ENCODE results near the gene HHIPL2. TPM values are rescaled to one million over a fixed set of nuclear protein-coding genes. Genes with fewer than 3 reads are reported as not detected.
"Not testable (repeated sequence)": the region's sequence is repeated elsewhere in the genome, so short reads cannot be mapped to it uniquely, and the experiment has no call there.

Gene HHIPL2
- total RNA-seq, 2 experiments from 2014 or later, result 0.18 to 0.50 TPM

DNA sequence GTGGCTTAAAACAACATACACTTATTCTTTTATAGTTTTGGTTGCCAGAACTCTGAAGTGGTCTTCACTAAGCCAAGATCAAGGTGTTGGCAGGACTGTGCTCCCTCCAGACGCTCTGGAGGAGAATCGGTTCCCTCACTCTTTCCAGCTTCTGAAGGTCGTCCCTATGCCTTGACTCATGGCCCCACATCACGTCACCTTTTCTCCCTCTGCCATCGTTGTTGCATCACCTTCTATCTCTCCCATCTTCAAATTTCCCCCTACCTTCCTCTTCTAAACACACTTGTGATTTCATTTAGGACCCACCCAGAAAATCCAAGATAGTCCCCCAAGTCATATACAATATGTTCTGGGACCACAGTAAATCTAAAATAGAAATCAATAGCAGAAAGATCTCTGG lies 12.4 kb downstream of the HHIPL2 start:
- H3K4me1 Mint-ChIP-seq (ENCODE audit: low read depth), result no peaks in the 10 kb centered on the region
- H3K4me3 Mint-ChIP-seq, result no peak overlapping the region
- no peaks in the 10 kb centered on the region for H3K36me3 Mint-ChIP-seq (ENCODE audit: low read depth)
- no peak overlapping the region for H3K27ac Mint-ChIP-seq
- CTCF ChIA-PET, result no interaction called here
- DNase-seq, result no peak
- no peaks in the 10 kb centered on the region for H3K9me3 Mint-ChIP-seq (ENCODE audit: insufficient read depth)
- POLR2A ChIA-PET, result no interaction called here
- ATAC-seq, result no peak
- H3K27me3 Mint-ChIP-seq (ENCODE audit: low read depth), result peaks cover 5% of the 10 kb centered on the region

- H3K27ac Mint-ChIP-seq, result no peak overlapping the region
These were observed 17.1 kb downstream of the HHIPL2 start for GRCh38 chr1:222530852-222531251.

DNA sequence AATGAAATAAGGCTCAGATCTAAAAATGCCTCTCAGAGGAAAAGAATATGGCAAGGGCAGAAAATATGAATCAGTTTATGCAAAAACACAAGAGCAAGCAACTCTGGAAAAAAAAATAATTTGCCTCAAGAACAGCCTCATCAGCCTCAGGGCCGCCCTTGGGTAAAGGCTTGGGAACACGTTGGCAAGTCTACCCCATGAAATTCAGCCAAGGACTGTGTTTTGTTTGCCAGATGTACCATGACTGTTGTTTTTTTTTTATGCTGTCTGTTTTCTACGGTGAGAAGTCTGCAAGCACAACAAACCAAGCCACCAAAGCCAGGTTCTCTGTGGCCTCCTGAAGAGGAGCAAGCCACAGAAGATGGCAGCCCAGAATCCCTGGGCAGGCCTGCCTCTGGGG lies 18.0 kb downstream of the HHIPL2 start:
- DNase-seq (no peak), ATAC-seq (no peak)
- POLR2A ChIA-PET, result no interaction called here
- CTCF ChIA-PET, result no interaction called here
- no peak overlapping the region for H3K27ac Mint-ChIP-seq
- H3K4me3 Mint-ChIP-seq, result no peak overlapping the region
- H3K36me3 Mint-ChIP-seq (ENCODE audit: low read depth), result no peaks in the 10 kb centered on the region
- peaks cover 7% of the 10 kb centered on the region for H3K27me3 Mint-ChIP-seq (ENCODE audit: low read depth)
- H3K9me3 Mint-ChIP-seq (ENCODE audit: insufficient read depth), result no peaks in the 10 kb centered on the region
- peaks cover 3% of the 10 kb centered on the region for H3K4me1 Mint-ChIP-seq (ENCODE audit: low read depth)

More at GRCh38 chr1:222530852-222531251, 17.1 kb downstream of the HHIPL2 start:
- Mint-ChIP-seq H3K36me3 (ENCODE audit: low read depth) (no peaks in the 10 kb centered on the region), H3K9me3 (ENCODE audit: insufficient read depth) (no peaks in the 10 kb centered on the region), H3K4me3 (no peak overlapping the region), H3K4me1 (ENCODE audit: low read depth) (peaks cover 3% of the 10 kb centered on the region), H3K27me3 (ENCODE audit: low read depth) (peaks cover 4% of the 10 kb centered on the region)
- ATAC-seq, result no peak
- no peak for DNase-seq
- ChIA-PET CTCF (no interaction called here), POLR2A (no interaction called here)

- ChIA-PET CTCF (interaction anchor here (0.7 to 1.2 kb wide), 2 partner anchors 105 to 214 kb away, joined by 3 read pairs; no protein-coding TSS in a partner anchor), POLR2A (no interaction called here)
- ATAC-seq, result no peak
- H3K27me3 Mint-ChIP-seq (ENCODE audit: low read depth), result peaks cover 4% of the 10 kb centered on the region
- no peaks in the 10 kb centered on the region for H3K9me3 Mint-ChIP-seq (ENCODE audit: insufficient read depth)
- peaks cover 3% of the 10 kb centered on the region for H3K4me1 Mint-ChIP-seq (ENCODE audit: low read depth)
- no peak overlapping the region for H3K27ac Mint-ChIP-seq
- no peak overlapping the region for H3K4me3 Mint-ChIP-seq
- no peak for DNase-seq
- no peaks in the 10 kb centered on the region for H3K36me3 Mint-ChIP-seq (ENCODE audit: low read depth)
These were observed 18.7 kb downstream of the HHIPL2 start for GRCh38 chr1:222529181-222529580.

DNA sequence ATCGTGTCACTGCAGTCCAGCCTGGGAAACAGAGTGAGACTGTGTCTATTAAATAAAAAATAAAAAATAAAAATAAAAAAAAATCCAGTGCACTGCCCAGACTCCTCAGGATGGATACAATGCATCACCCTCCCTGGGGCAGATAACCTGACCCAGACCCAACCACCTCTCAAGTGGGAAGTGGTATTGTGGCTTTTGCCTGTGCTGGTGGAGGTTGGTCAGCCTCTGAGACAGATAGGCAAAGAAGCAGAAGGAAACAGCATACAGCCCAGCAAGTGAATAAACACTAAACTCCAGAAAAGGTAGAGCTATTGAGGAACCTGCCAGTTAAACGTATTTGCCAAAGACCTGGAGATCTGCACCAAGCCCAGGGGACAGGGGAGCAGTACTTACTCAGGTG lies 22.0 kb downstream of the HHIPL2 start:
- ATAC-seq (no peak), DNase-seq (peak; percentile 29)
- Mint-ChIP-seq H3K36me3 (ENCODE audit: low read depth) (no peaks in the 10 kb centered on the region), H3K4me3 (no peak overlapping the region), H3K27ac (no peak overlapping the region), H3K27me3 (ENCODE audit: low read depth) (peaks cover 4% of the 10 kb centered on the region), H3K4me1 (ENCODE audit: low read depth) (peaks cover 3% of the 10 kb centered on the region), H3K9me3 (ENCODE audit: insufficient read depth) (no peaks in the 10 kb centered on the region)
- CTCF ChIA-PET, result no interaction called here
- POLR2A ChIA-PET, result no interaction called here

DNA sequence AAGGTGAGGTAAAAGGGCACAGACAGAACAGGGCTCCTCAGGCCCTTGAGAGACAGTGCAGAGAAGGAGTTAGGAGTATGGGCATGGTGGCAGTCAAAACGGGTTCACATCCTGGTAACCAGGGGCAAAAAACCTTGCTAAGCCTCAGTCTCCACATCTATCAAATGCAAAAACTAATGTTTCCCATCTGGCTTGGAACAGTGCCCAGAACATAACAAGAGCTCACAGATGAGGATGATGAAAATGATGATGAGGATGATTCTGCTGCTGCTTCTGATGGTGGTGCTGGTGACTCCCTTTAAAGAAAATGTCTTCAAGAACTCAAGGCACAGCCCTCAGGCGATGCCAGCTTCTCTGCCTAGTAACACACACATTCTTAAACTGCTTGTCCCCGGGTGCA lies 24.1 kb downstream of the HHIPL2 start:
- Mint-ChIP-seq H3K36me3 (ENCODE audit: low read depth) (no peaks in the 10 kb centered on the region), H3K27ac (no peak overlapping the region), H3K4me1 (ENCODE audit: low read depth) (peaks cover 3% of the 10 kb centered on the region), H3K27me3 (ENCODE audit: low read depth) (peaks cover 4% of the 10 kb centered on the region), H3K9me3 (ENCODE audit: insufficient read depth) (no peaks in the 10 kb centered on the region), H3K4me3 (no peak overlapping the region)
- no peak for DNase-seq
- POLR2A ChIA-PET, result no interaction called here
- ATAC-seq, result no peak
- CTCF ChIA-PET, result no interaction called here

- CTCF ChIA-PET, result no interaction called here
- peaks cover 4% of the 10 kb centered on the region for H3K27me3 Mint-ChIP-seq (ENCODE audit: low read depth)
- DNase-seq (no peak), ATAC-seq (no peak)
- H3K36me3 Mint-ChIP-seq (ENCODE audit: low read depth), result no peaks in the 10 kb centered on the region
- no peaks in the 10 kb centered on the region for H3K9me3 Mint-ChIP-seq (ENCODE audit: insufficient read depth)
- H3K4me1 Mint-ChIP-seq (ENCODE audit: low read depth), result peaks cover 3% of the 10 kb centered on the region
- no peak overlapping the region for H3K4me3 Mint-ChIP-seq
- H3K27ac Mint-ChIP-seq, result no peak overlapping the region
- POLR2A ChIA-PET, result no interaction called here
These were observed 25.6 kb downstream of the HHIPL2 start for GRCh38 chr1:222522105-222522915.

GRCh38 chr1:222521299-222522104 lies 26.4 kb downstream of the HHIPL2 start:
- H3K4me1 Mint-ChIP-seq (ENCODE audit: low read depth), result peaks cover 3% of the 10 kb centered on the region
- ATAC-seq (no peak), DNase-seq (no peak)
- ChIA-PET POLR2A (no interaction called here), CTCF (no interaction called here)
- H3K27ac Mint-ChIP-seq, result no peak overlapping the region
- H3K4me3 Mint-ChIP-seq, result no peak overlapping the region
- H3K9me3 Mint-ChIP-seq (ENCODE audit: insufficient read depth), result no peaks in the 10 kb centered on the region
- H3K36me3 Mint-ChIP-seq (ENCODE audit: low read depth), result no peaks in the 10 kb centered on the region
- H3K27me3 Mint-ChIP-seq (ENCODE audit: low read depth), result peaks cover 4% of the 10 kb centered on the region

DNA sequence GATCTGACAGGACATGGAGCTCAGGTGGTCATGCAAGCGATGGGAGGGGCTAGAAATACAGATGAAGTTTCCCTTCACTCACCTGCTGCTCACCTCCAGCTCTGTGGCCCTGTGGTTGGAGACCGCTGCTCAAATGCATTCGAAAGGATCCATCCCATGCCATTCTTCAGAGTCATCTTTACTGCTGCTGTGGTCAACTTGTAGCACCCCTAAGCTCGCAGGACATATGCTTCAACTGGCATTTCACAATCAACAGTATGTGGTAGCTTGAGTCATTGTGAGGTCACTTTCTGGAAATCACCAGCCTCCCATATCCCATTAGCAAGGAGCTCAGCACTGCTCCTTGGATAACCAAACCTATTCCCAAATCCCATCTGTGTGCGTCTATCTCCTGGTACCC lies 58.4 kb downstream of the HHIPL2 start:
- H3K27ac Mint-ChIP-seq; POLR2A ChIA-PET; H3K4me3 Mint-ChIP-seq; H3K27me3 Mint-ChIP-seq (ENCODE audit: low read depth); H3K4me1 Mint-ChIP-seq (ENCODE audit: low read depth); H3K36me3 Mint-ChIP-seq (ENCODE audit: low read depth); CTCF ChIA-PET; DNase-seq; ATAC-seq; H3K9me3 Mint-ChIP-seq (ENCODE audit: insufficient read depth): not testable (repeated sequence)

GRCh38 chr1:222487774-222488173 lies 60.1 kb downstream of the HHIPL2 start:
- H3K36me3 Mint-ChIP-seq (ENCODE audit: low read depth); H3K27ac Mint-ChIP-seq; H3K9me3 Mint-ChIP-seq (ENCODE audit: insufficient read depth); CTCF ChIA-PET; H3K4me3 Mint-ChIP-seq; DNase-seq; H3K4me1 Mint-ChIP-seq (ENCODE audit: low read depth); H3K27me3 Mint-ChIP-seq (ENCODE audit: low read depth); POLR2A ChIA-PET; ATAC-seq: not testable (repeated sequence)

DNA sequence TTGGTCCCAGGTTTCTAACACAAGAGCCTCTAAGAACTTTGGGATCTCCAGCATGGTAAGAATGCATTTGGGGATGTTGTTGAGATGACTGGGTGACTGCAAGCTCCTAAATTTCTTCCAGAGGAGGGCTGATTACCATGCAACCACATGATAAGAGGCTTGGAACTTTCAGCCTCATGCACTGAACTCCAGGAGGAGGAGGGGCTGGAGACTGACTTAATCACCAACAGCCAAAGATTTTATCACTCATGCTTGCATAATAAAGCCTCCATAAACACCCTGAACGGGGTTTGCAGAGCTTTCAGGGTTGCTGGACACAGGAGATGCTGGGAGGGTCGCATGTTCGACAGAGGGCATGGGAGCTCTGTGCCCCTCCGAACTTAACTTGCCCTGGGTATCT lies 63.9 kb downstream of the HHIPL2 start:
- H3K4me3 Mint-ChIP-seq; H3K4me1 Mint-ChIP-seq (ENCODE audit: low read depth); DNase-seq; H3K36me3 Mint-ChIP-seq (ENCODE audit: low read depth); H3K27me3 Mint-ChIP-seq (ENCODE audit: low read depth); POLR2A ChIA-PET; ATAC-seq; CTCF ChIA-PET; H3K9me3 Mint-ChIP-seq (ENCODE audit: insufficient read depth); H3K27ac Mint-ChIP-seq: not testable (repeated sequence)

- CTCF ChIA-PET; H3K4me3 Mint-ChIP-seq; H3K36me3 Mint-ChIP-seq (ENCODE audit: low read depth); POLR2A ChIA-PET; ATAC-seq; H3K27ac Mint-ChIP-seq; H3K27me3 Mint-ChIP-seq (ENCODE audit: low read depth); H3K4me1 Mint-ChIP-seq (ENCODE audit: low read depth); H3K9me3 Mint-ChIP-seq (ENCODE audit: insufficient read depth); DNase-seq: not testable (repeated sequence)
These were observed 68.3 kb downstream of the HHIPL2 start for GRCh38 chr1:222479567-222479966.
